Measurements from ENCODE around the gene ASCC3.

GRCh38 chr6:100740439-100740838, 140.7 kb downstream of the ASCC3 start:
- TF ChIP-seq, protein P1, sequence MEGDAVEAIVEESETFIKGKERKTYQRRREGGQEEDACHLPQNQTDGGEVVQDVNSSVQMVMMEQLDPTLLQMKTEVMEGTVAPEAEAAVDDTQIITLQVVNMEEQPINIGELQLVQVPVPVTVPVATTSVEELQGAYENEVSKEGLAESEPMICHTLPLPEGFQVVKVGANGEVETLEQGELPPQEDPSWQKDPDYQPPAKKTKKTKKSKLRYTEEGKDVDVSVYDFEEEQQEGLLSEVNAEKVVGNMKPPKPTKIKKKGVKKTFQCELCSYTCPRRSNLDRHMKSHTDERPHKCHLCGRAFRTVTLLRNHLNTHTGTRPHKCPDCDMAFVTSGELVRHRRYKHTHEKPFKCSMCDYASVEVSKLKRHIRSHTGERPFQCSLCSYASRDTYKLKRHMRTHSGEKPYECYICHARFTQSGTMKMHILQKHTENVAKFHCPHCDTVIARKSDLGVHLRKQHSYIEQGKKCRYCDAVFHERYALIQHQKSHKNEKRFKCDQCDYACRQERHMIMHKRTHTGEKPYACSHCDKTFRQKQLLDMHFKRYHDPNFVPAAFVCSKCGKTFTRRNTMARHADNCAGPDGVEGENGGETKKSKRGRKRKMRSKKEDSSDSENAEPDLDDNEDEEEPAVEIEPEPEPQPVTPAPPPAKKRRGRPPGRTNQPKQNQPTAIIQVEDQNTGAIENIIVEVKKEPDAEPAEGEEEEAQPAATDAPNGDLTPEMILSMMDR (conservative IDR thresholded peaks at IDR 0.05; ENCODE audit: low read depth, low read length) = no peak
- TF ChIP-seq MAZ (IDR thresholded peaks at IDR 0.05; ENCODE audit: borderline replicate concordance, low read depth, low read length) (no peak), POLR2A (IDR thresholded peaks at IDR 0.05; ENCODE audit: low read depth, low read length) (no peak), FOS (IDR thresholded peaks at IDR 0.05; ENCODE audit: low read depth, low read length) (no peak), RAD21 (IDR thresholded peaks at IDR 0.05; ENCODE audit: low read length) (no peak), SMC3 (IDR thresholded peaks at IDR 0.05; ENCODE audit: low read depth, low read length) (no peak), RFX5 (IDR thresholded peaks at IDR 0.05; ENCODE audit: low read depth, low read length) (no peak), RCOR1 (IDR thresholded peaks at IDR 0.05; ENCODE audit: insufficient replicate concordance, low read length) (no peak), CEBPB (IDR thresholded peaks at IDR 0.05; ENCODE audit: low read depth, low read length) (no peak)
